HG02840 (cell line): ENCODE data around the gene CDK11A.
A peak's percentile ranks its signal among the peaks of the same experiment; 100 is the strongest.
"Not testable (repeated sequence)": the region's sequence is repeated elsewhere in the genome, so short reads cannot be mapped to it uniquely, and the experiment has no call there.

Source experiments
- ATAC-seq: cut with Tn5 transposase; IDR thresholded peaks from one replicate; pipeline ENCODE4 v1.9.1; 2021; ENCODE audit warnings: mild to moderate bottlenecking, moderate library complexity, moderate number of reproducible peaks; ENCODE audit not compliant: unreplicated experiment, low FRiP score

The CDK11A gene

DNA sequence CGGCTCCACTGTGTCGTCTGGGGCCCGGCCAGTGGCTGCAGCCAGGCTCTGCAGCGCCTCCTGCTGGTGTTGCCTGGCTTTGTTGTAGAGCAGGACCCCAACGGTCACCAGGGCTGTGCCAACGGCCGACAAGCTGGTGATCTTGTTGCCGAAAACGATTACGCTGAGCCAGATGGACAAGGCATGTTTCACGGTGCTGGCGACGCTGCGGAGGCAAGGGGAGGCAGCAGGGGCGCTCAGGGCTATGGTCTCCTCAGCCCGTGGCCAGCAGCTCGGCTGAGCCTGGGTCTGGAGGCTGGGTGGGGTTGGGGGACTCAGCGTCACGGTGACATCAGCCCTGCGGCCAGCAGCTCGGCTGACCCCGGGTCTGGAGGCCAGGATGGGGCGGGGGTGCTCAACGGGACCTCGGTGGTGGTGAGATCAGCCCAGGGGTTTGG, 58.3 kb downstream of the CDK11A start:
- ATAC-seq: no peak

GRCh38 chr1:1664941-1665814, 59.0 kb downstream of the CDK11A start:
- ATAC-seq: no peak

- ATAC-seq: not testable (repeated sequence)
Measured at GRCh38 chr1:1664318-1664717, 59.8 kb downstream of the CDK11A start.

GRCh38 chr1:1662830-1663560, 61.2 kb downstream of the CDK11A start:
- not testable (repeated sequence) for ATAC-seq

GRCh38 chr1:1662392-1662791, 61.8 kb downstream of the CDK11A start:
- ATAC-seq: not testable (repeated sequence)

DNA sequence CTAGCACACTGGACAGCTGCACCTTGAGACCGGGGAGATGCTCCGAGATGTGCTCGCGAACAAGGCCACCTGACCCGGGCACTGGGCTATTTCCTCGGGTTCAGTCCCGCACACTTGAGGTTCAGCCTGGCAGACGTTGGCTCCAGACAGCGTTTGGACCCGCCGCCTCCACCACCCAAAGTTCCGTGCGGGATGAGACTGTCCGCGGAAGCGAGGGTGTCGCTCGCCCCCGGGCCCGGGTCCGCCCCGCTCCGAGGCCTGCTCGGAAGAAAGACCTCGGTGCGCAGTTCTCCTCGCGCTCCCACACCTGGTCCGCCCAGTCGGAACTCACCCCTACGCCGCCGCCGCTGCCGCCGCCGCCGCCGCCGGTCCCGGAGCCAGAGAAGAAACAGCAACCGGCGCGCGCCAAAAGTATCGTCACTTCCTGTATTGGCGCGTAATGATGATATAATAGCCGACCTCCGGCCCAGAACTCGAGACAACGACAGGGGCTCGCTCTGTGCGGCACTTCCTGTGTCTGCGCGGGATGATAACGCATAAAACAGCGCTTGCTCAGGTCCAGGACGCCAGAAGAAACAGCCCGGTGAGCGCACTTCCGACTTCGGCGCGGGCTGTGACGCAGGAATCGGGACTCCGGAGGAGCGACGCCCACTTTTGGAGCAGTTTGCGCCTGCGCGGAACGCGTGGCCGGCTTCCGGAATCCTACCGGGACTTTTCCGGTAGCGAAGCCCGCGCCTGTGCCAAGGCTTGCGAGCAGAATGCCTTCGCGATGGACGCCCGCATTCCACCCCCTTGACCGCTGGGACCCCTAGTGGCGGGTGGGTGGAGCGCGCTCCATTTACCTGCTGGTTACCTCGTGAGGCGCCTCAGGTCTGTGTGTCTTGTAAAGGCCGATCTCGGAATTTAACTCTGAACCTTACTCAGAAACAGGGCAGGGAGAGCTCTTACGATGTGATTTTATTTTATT, 65.3 kb downstream of the CDK11A start, which contains the start of gene CDK11B:
Gene CDK11B, minus strand, starts transcription at position 422 of the 967 bp plus-strand sequence. CDS start 1,519 bp downstream, outside the sequence.
- peak; percentile 84 for ATAC-seq
